Stimulated activated naive CD4-positive, alpha-beta T cell treated with Interleukin-2 at 50 U/mL for 16 hours (primary cell): ENCODE results near the gene IL4R.
"Not testable (repeated sequence)": the region's sequence is repeated elsewhere in the genome, so short reads cannot be mapped to it uniquely, and the experiment has no call there.

Source experiments
- DNase-seq: peaks from one replicate; lab custom pipeline; 2025; lab: John Stamatoyannopoulos, UW

IL4R gene

GRCh38 chr16:27329376-27330079 lies 15.8 kb downstream of the IL4R start:
- not testable (repeated sequence) for DNase-seq

- DNase-seq = no peak
These were observed 16.8 kb downstream of the IL4R start for GRCh38 chr16:27330542-27330941.

GRCh38 chr16:27332105-27332504 lies 18.3 kb downstream of the IL4R start:
- DNase-seq = no peak

- no peak for DNase-seq
These were observed 19.3 kb downstream of the IL4R start for GRCh38 chr16:27333104-27333503.

- DNase-seq = no peak
These were observed 19.8 kb downstream of the IL4R start for GRCh38 chr16:27333549-27333948.

GRCh38 chr16:27334192-27334764 lies 20.5 kb downstream of the IL4R start:
- DNase-seq = no peak

- no peak for DNase-seq
These were observed 21.1 kb downstream of the IL4R start for GRCh38 chr16:27334838-27335237.

GRCh38 chr16:27335349-27336053 lies 21.7 kb downstream of the IL4R start:
- DNase-seq = no peak

- DNase-seq = no peak
These were observed 23.2 kb downstream of the IL4R start for GRCh38 chr16:27337024-27337423.

GRCh38 chr16:27339180-27339579 lies 25.4 kb downstream of the IL4R start:
- no peak for DNase-seq

- DNase-seq = no peak
These were observed 26.9 kb downstream of the IL4R start for GRCh38 chr16:27340654-27341053.

GRCh38 chr16:27341549-27341948 lies 27.8 kb downstream of the IL4R start:
- no peak for DNase-seq

GRCh38 chr16:27341971-27342370 lies 28.2 kb downstream of the IL4R start:
- DNase-seq = no peak

- DNase-seq = no peak
These were observed 30.9 kb downstream of the IL4R start for GRCh38 chr16:27344721-27345120.

- no peak for DNase-seq
These were observed 31.4 kb downstream of the IL4R start for GRCh38 chr16:27345201-27345600.

GRCh38 chr16:27346819-27347218 lies 33.0 kb downstream of the IL4R start:
- DNase-seq = no peak

GRCh38 chr16:27347930-27348685 lies 34.3 kb downstream of the IL4R start:
- DNase-seq = no peak

GRCh38 chr16:27349276-27349675 lies 35.5 kb downstream of the IL4R start:
- no peak for DNase-seq

- DNase-seq = no peak
These were observed 36.2 kb downstream of the IL4R start for GRCh38 chr16:27350006-27350405.

- no peak for DNase-seq
These were observed 38.2 kb downstream of the IL4R start for GRCh38 chr16:27351989-27352388.

- no peak for DNase-seq
These were observed 40.1 kb downstream of the IL4R start for GRCh38 chr16:27353853-27354252.

- peak; percentile 22 for DNase-seq
These were observed 41.8 kb downstream of the IL4R start for GRCh38 chr16:27355610-27356009.

- no peak for DNase-seq
These were observed 43.0 kb downstream of the IL4R start for GRCh38 chr16:27356794-27357193.
